ENCODE data around the gene MYO3B. TPM values are rescaled to one million over a fixed set of nuclear protein-coding genes. Genes with fewer than 3 reads are reported as not detected.

The MYO3B gene
- total and polyA plus RNA-seq, 2 of the 8 experiments (the other 6 are each of a cell fraction or from before 2014, with no cell fraction given) = 0.17 to 0.19 TPM

- TF ChIP-seq MAX (IDR thresholded peaks at IDR 0.05) (no peak), POLR2AphosphoS5 (IDR thresholded peaks at IDR 0.05; ENCODE audit: low read depth, low read length) (no peak)
Measured at GRCh38 chr2:170607171-170607570, 429.2 kb downstream of the MYO3B start (continued).
